Naive thymus-derived CD4-positive, alpha-beta T cell (primary cell): ENCODE results near the gene NTM. TPM values are rescaled to one million over a fixed set of nuclear protein-coding genes. Genes with fewer than 3 reads are reported as not detected.

Source experiments
- ATAC-seq: fragments of 150-1000 bp; cut with Tn5 transposase; 2 replicates; pipeline ENCODE4 v1.10.0; 2021; ENCODE audit warnings: mild to moderate bottlenecking, moderate library complexity
- CTCF ChIA-PET: fragments of 350-600 bp; sonication (Branson Sonifier 250); formaldehyde crosslinking; loops from one replicate; lab custom pipeline; 2021; ENCODE audit warnings: antibody characterized with exemption; lab: Charles Lee
- POLR2A ChIA-PET: fragments of 350-600 bp; sonication (Branson Sonifier 250); formaldehyde crosslinking; loops from one replicate; lab custom pipeline; 2021; ENCODE audit warnings: antibody characterized with exemption, inconsistent platforms; lab: Charles Lee
- DNase-seq, 9 donors: peaks; one replicate each; pipeline versions ENCODE4 v3.0.0 to v3.0.0-alpha.2; 2020 to 2022; ENCODE audit warnings: mixed read lengths in 1 of 9
- H3K27ac ChIP-seq: one replicate; pipeline ENCODE4 v1.7.0; 2013; ENCODE audit warnings: mild to moderate bottlenecking, low read depth, low read length, moderate library complexity
- H3K27me3 ChIP-seq, 2 donors: one replicate each; pipeline ENCODE4 v1.7.0; 2013; ENCODE audit warnings: low read length in 2 of 2, mild to moderate bottlenecking in 2 of 2, moderate library complexity in 2 of 2; ENCODE audit not compliant: control insufficient read depth in 2 of 2, insufficient read depth in 2 of 2
- H3K36me3 ChIP-seq, 3 experiments: 1 replicate in 2 of 3; 2 replicates in 1 of 3; pipeline ENCODE4 v1.7.0; 2013; ENCODE audit warnings: low read length in 3 of 3, mild to moderate bottlenecking in 3 of 3, moderate library complexity in 1 of 3; ENCODE audit not compliant: insufficient read depth in 3 of 3, control insufficient read depth in 2 of 3
- H3K4me1 ChIP-seq, 2 donors: one replicate each; pipeline ENCODE4 v1.7.0; 2013; ENCODE audit warnings: low read length in 2 of 2, mild to moderate bottlenecking in 2 of 2, moderate library complexity in 1 of 2; ENCODE audit not compliant: control insufficient read depth in 2 of 2, insufficient read depth in 2 of 2
- H3K4me3 ChIP-seq: 2 replicates; pipeline ENCODE4 v1.7.0; 2013; ENCODE audit warnings: mild to moderate bottlenecking, low read length
- H3K9me3 ChIP-seq, 3 experiments: 1 replicate in 2 of 3; 2 replicates in 1 of 3; pipeline ENCODE4 v1.7.0; 2013; ENCODE audit warnings: low read length in 3 of 3; ENCODE audit not compliant: control insufficient read depth in 2 of 3
- H3K27ac Mint-ChIP-seq, 9 donors: one replicate each; pipeline ENCODE4 v1.8.0; 2020 to 2022; ENCODE audit warnings: mixed read lengths in 9 of 9, mild to moderate bottlenecking in 8 of 9, moderate library complexity in 5 of 9, inconsistent platforms in 2 of 9
- H3K27me3 Mint-ChIP-seq, 5 donors: one replicate each; pipeline ENCODE4 v1.8.0; 2021 to 2022; ENCODE audit warnings: mixed read lengths in 5 of 5, mild to moderate bottlenecking in 1 of 5
- H3K36me3 Mint-ChIP-seq, 5 donors: one replicate each; pipeline ENCODE4 v1.8.0; 2020 to 2022; ENCODE audit warnings: mixed read lengths in 5 of 5, mild to moderate bottlenecking in 3 of 5, inconsistent platforms in 1 of 5
- H3K4me1 Mint-ChIP-seq, 7 donors: one replicate each; pipeline ENCODE4 v1.8.0; 2020 to 2022; ENCODE audit warnings: mixed read lengths in 7 of 7, mild to moderate bottlenecking in 3 of 7, inconsistent platforms in 1 of 7
- H3K4me3 Mint-ChIP-seq, 10 donors: one replicate each; pipeline ENCODE4 v1.8.0; 2020 to 2022; ENCODE audit warnings: mild to moderate bottlenecking in 10 of 10, mixed read lengths in 10 of 10, moderate library complexity in 6 of 10, inconsistent platforms in 2 of 10
- H3K9me3 Mint-ChIP-seq, 11 donors: one replicate each; pipeline ENCODE4 v1.8.0; 2020 to 2022; ENCODE audit warnings: mixed read lengths in 11 of 11, mild to moderate bottlenecking in 4 of 11, inconsistent platforms in 1 of 11, moderate library complexity in 1 of 11
- intact Hi-C, 2 donors: fragments of 100-400 bp; cut with micrococcal nuclease; formaldehyde crosslinking; loops; one replicate each; pipeline ENCODE4 v1.15.1; 2023
- polyA plus RNA-seq, 2 donors: library from polyadenylated mRNA; unstranded; fragments of 300-500 nt; fragmentation: Illumina TruSeq; gene quantifications; one replicate each; pipeline ENCODE4 v1.2.3, GENCODE V29; 2021
- total RNA-seq, 6 experiments: library from RNA in 5 of 6; stranded (reverse) in 5 of 6; gene quantifications; 1 replicate in 5 of 6; 2 replicates in 1 of 6; pipeline ENCODE4 v1.2.3 and lab custom pipeline; 2021 to 2026

NTM gene
- total and polyA plus RNA-seq, 7 experiments from 2014 or later, result not detected

DNA sequence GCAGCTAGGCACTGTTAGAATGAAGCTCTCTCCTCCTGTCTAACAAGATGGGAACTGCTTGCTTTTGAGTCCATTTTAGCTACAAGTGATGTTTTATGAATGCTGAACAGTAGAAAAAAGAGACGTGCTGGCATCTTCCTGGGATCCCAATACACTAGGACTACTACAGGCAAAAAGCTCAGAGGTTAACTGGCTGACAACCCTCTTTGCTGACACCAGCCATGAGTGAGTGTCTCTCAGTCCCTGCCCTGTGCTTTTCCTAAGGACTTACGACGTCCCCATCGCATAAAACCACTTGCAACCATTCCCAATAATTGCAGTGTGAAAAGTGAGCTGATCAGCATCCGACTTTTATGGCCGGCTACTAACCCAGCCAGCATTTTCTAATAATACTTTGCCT is 213.5 kb downstream of the NTM start:
- Mint-ChIP-seq H3K27me3 (peaks cover 0 to 19% (median 6%) of the 10 kb centered on the region in 5 donors), H3K36me3 (peaks cover 0 to 8% (median 0%) of the 10 kb centered on the region in 5 donors), H3K9me3 (peaks cover 2 to 17% (median 7%) of the 10 kb centered on the region in 11 donors), H3K27ac (no peak overlapping the region), H3K4me3 (no peak overlapping the region), H3K4me1 (no peaks in the 10 kb centered on the region)
- intact Hi-C loops, result no loop called here
- Histone ChIP-seq H3K4me3 (no peak overlapping the region), H3K27me3 (no peaks in the 10 kb centered on the region), H3K9me3 (no peaks in the 10 kb centered on the region), H3K27ac (no peak overlapping the region), H3K36me3 (no peaks in the 10 kb centered on the region), H3K4me1 (no peaks in the 10 kb centered on the region)
- CTCF ChIA-PET, result no interaction called here
- POLR2A ChIA-PET, result no interaction called here
- no peak for DNase-seq
- ATAC-seq, result no peak

- H3K27me3 ChIP-seq, result no peaks in the 10 kb centered on the region
- Mint-ChIP-seq H3K27ac (no peak overlapping the region), H3K9me3 (peaks cover 2 to 17% (median 7%) of the 10 kb centered on the region in 11 donors), H3K4me1 (no peaks in the 10 kb centered on the region), H3K36me3 (peaks cover 0 to 8% (median 0%) of the 10 kb centered on the region in 5 donors), H3K27me3 (peaks cover 0 to 23% (median 4%) of the 10 kb centered on the region in 5 donors), H3K4me3 (no peak overlapping the region)
- DNase-seq (no peak), ATAC-seq (peak; percentile 31)
- H3K9me3 ChIP-seq, result no peaks in the 10 kb centered on the region
- no peak overlapping the region for H3K27ac ChIP-seq
- CTCF ChIA-PET, result no interaction called here
- H3K4me3 ChIP-seq, result no peak overlapping the region
- H3K36me3 ChIP-seq, result no peaks in the 10 kb centered on the region
- intact Hi-C loops, result no loop called here
- H3K4me1 ChIP-seq, result no peaks in the 10 kb centered on the region
- POLR2A ChIA-PET, result no interaction called here
Measured at GRCh38 chr11:131584785-131585592, 214.6 kb downstream of the NTM start.

- Histone ChIP-seq H3K27ac (no peak overlapping the region), H3K36me3 (no peaks in the 10 kb centered on the region), H3K27me3 (peaks cover 0 to 3% of the 10 kb centered on the region in 2 donors), H3K4me3 (no peak overlapping the region), H3K9me3 (no peaks in the 10 kb centered on the region), H3K4me1 (no peaks in the 10 kb centered on the region)
- Mint-ChIP-seq H3K4me3 (no peak overlapping the region), H3K27me3 (peaks cover 0 to 23% (median 4%) of the 10 kb centered on the region in 5 donors), H3K9me3 (peaks cover 2 to 17% (median 7%) of the 10 kb centered on the region in 11 donors), H3K4me1 (no peaks in the 10 kb centered on the region), H3K27ac (no peak overlapping the region), H3K36me3 (peaks cover 0 to 8% (median 0%) of the 10 kb centered on the region in 5 donors)
- intact Hi-C loops, result no loop called here
- ChIA-PET CTCF (no interaction called here), POLR2A (no interaction called here)
- DNase-seq, result no peak
- no peak for ATAC-seq
Measured at GRCh38 chr11:131588057-131588456, 217.6 kb downstream of the NTM start.

DNA sequence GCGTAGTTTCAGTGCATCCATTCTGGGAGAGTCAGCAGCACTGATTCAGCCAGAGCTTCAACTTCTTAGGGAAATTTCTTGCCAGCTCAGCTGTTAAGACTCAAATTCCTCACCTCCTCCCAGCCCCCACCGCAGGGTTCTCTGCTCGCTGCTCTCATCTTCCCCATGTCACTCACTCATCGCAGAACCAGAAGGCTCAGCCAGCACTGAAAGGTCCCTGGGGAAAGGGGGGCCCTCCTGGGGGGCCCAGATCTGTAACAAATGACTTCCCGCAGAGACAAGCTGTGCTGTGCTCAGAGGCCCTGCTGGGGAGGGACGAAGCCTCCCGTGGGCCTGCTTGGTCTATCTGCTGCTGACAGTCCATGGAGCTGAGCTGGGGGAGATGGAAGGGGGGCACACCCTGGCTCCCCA is 220.6 kb downstream of the NTM start:
- intact Hi-C loops, result no loop called here
- Mint-ChIP-seq H3K27ac (no peak overlapping the region), H3K9me3 (peaks cover 0 to 11% (median 5%) of the 10 kb centered on the region in 11 donors), H3K27me3 (peaks cover 0 to 13% (median 0%) of the 10 kb centered on the region in 5 donors), H3K36me3 (peaks cover 0 to 4% (median 0%) of the 10 kb centered on the region in 5 donors), H3K4me3 (no peak overlapping the region), H3K4me1 (no peaks in the 10 kb centered on the region)
- no peak for DNase-seq
- H3K9me3 ChIP-seq, result no peaks in the 10 kb centered on the region
- no peaks in the 10 kb centered on the region for H3K36me3 ChIP-seq
- no peak overlapping the region for H3K27ac ChIP-seq
- H3K4me3 ChIP-seq, result no peak overlapping the region
- ChIA-PET POLR2A (no interaction called here), CTCF (no interaction called here)
- ATAC-seq, result no peak
- no peaks in the 10 kb centered on the region for H3K4me1 ChIP-seq
- peaks cover 0 to 3% of the 10 kb centered on the region in 2 donors for H3K27me3 ChIP-seq

GRCh38 chr11:131592152-131592551 is 221.7 kb downstream of the NTM start:
- Mint-ChIP-seq H3K4me3 (no peak overlapping the region), H3K36me3 (peaks cover 0 to 4% (median 0%) of the 10 kb centered on the region in 5 donors), H3K27me3 (peaks cover 0 to 13% (median 0%) of the 10 kb centered on the region in 5 donors), H3K27ac (no peak overlapping the region), H3K4me1 (no peaks in the 10 kb centered on the region), H3K9me3 (peaks cover 0 to 7% (median 3%) of the 10 kb centered on the region in 11 donors)
- ATAC-seq, result no peak
- no peak overlapping the region for H3K4me3 ChIP-seq
- H3K27me3 ChIP-seq, result peaks cover 0 to 3% of the 10 kb centered on the region in 2 donors
- no peaks in the 10 kb centered on the region for H3K9me3 ChIP-seq
- ChIA-PET CTCF (no interaction called here), POLR2A (no interaction called here)
- H3K4me1 ChIP-seq, result no peaks in the 10 kb centered on the region
- no peak for DNase-seq
- no peak overlapping the region for H3K27ac ChIP-seq
- intact Hi-C loops, result no loop called here
- H3K36me3 ChIP-seq, result no peaks in the 10 kb centered on the region

GRCh38 chr11:131592734-131593133 is 222.3 kb downstream of the NTM start:
- no peaks in the 10 kb centered on the region for H3K36me3 ChIP-seq
- DNase-seq (no peak), ATAC-seq (no peak)
- Mint-ChIP-seq H3K4me3 (no peak overlapping the region), H3K27ac (no peak overlapping the region), H3K36me3 (peaks cover 0 to under 1% (median 0%) of the 10 kb centered on the region in 5 donors), H3K27me3 (peaks cover 0 to 13% (median 0%) of the 10 kb centered on the region in 5 donors), H3K4me1 (no peaks in the 10 kb centered on the region), H3K9me3 (peaks cover 0 to 7% (median 2%) of the 10 kb centered on the region in 11 donors)
- intact Hi-C loops, result no loop called here
- no peak overlapping the region for H3K27ac ChIP-seq
- H3K4me1 ChIP-seq, result no peaks in the 10 kb centered on the region
- peaks cover 0 to 3% of the 10 kb centered on the region in 2 donors for H3K27me3 ChIP-seq
- no peak overlapping the region for H3K4me3 ChIP-seq
- CTCF ChIA-PET, result no interaction called here
- POLR2A ChIA-PET, result no interaction called here
- H3K9me3 ChIP-seq, result no peaks in the 10 kb centered on the region

GRCh38 chr11:131593301-131593700 is 222.9 kb downstream of the NTM start:
- DNase-seq (no peak), ATAC-seq (no peak)
- no peaks in the 10 kb centered on the region for H3K36me3 ChIP-seq
- H3K9me3 ChIP-seq, result no peaks in the 10 kb centered on the region
- peaks cover 0 to 13% (median 0%) of the 10 kb centered on the region in 5 donors for H3K27me3 Mint-ChIP-seq
- ChIA-PET CTCF (no interaction called here), POLR2A (no interaction called here)
- intact Hi-C loops, result no loop called here
- no peaks in the 10 kb centered on the region for H3K4me1 Mint-ChIP-seq
- no peak overlapping the region for H3K4me3 Mint-ChIP-seq
- peaks cover 0 to 3% of the 10 kb centered on the region in 2 donors for H3K27me3 ChIP-seq
- H3K9me3 Mint-ChIP-seq, result peaks cover 0 to 6% (median 0%) of the 10 kb centered on the region in 11 donors
- H3K27ac Mint-ChIP-seq, result no peak overlapping the region
- H3K27ac ChIP-seq, result no peak overlapping the region
- H3K4me3 ChIP-seq, result no peak overlapping the region
- H3K36me3 Mint-ChIP-seq, result no peaks in the 10 kb centered on the region
- H3K4me1 ChIP-seq, result no peaks in the 10 kb centered on the region
